Right lobe of liver (tissue), 6 donors: ENCODE data around the gene AVPR2. TPM values are rescaled to one million over a fixed set of nuclear protein-coding genes. Genes with fewer than 3 reads are reported as not detected.

Experiments used
- ATAC-seq, 4 donors: fragments of 200-7000 bp; cut with Tn5 transposase; one replicate each; pipeline ENCODE4 v1.9.1; 2020; ENCODE audit warnings: mild to moderate bottlenecking in 4 of 4, moderate library complexity in 4 of 4
- DNase-seq, 3 donors: peaks; one replicate each; pipeline ENCODE4 v3.0.0-alpha.2; 2020
- H3K27ac ChIP-seq, 3 donors: fragments of 200-600 bp; one replicate each; pipeline ENCODE4 v1.8.0; 2022
- H3K27me3 ChIP-seq, 2 donors: fragments of 200-600 bp; one replicate each; pipeline ENCODE4 v1.8.0; 2022
- H3K36me3 ChIP-seq, 4 donors: fragments of 200-600 bp; sonication (generic) in 1 of 4; one replicate each; pipeline versions ENCODE4 v1.5.1 to v1.8.0; 2017 to 2022; ENCODE audit warnings: control low read depth in 1 of 4
- H3K4me1 ChIP-seq, 4 donors: fragments of 200-600 bp; sonication (generic) in 1 of 4; one replicate each; pipeline versions ENCODE4 v1.5.1 to v1.8.0; 2017 to 2022; ENCODE audit warnings: control low read depth in 1 of 4
- H3K4me3 ChIP-seq, 3 donors: fragments of 200-600 bp; one replicate each; pipeline ENCODE4 v1.8.0; 2022
- H3K9me3 ChIP-seq, 4 donors: fragments of 200-600 bp; sonication (generic) in 1 of 4; one replicate each; pipeline versions ENCODE4 v1.5.1 to v1.8.0; 2017 to 2022; ENCODE audit warnings: control low read depth in 1 of 4
- POLR2A ChIP-seq: fragments of 450-650 bp; IDR thresholded peaks from one replicate; pipeline ENCODE4 v1.6.1; 2017; ENCODE audit warnings: antibody characterized with exemption, mild to moderate bottlenecking
- WGBS: methylation state at CpG from one replicate; pipeline ENCODE4 v1.1.6; 2018; ENCODE audit warnings: low coverage, low lambda C conversion rate; ENCODE audit not compliant: insufficient coverage; ENCODE audit errors: missing lambda C conversion rate; 5-methylcytosine and 5-hydroxymethylcytosine counted together
- intact Hi-C, 2 donors: fragments of 100-400 bp; cut with DNase I; formaldehyde crosslinking; loops; one replicate each; pipeline versions ENCODE4 v1.11.2 to v1.14.1; 2022
- total RNA-seq, 6 experiments: library from RNA; depleted of rRNA in 2 of 6; stranded (reverse); fragments of >200 nt in 2 of 6; fragmentation: NEBNext Ultra II Directional in 3 of 6; extraction: Animal tissue kit (Norgen Biotek cat#: 25700) in 3 of 6; gene quantifications; one replicate each; pipeline versions ENCODE4 v1.1.0 to v1.2.4, GENCODE V29; 2016 to 2023
- TF ChIP-seq, protein P1 (sequence below), 4 donors: fragments of 200-600 bp in 3 of 4; fragments of 450-650 bp in 1 of 4; IDR thresholded peaks; one replicate each; pipeline versions ENCODE4 v1.5.1 to v1.8.0; 2016 to 2022; ENCODE audit warnings: antibody characterized with exemption in 4 of 4, mild to moderate bottlenecking in 2 of 4
- donor health status: DM: no; HTN: yes; CAD: no.
- donor health status: DM: no; HTN: no; CAD: no.
- donor health status: DM: no; HTN: no; CAD: no.
- donor health status: DM: no; HTN: yes; CAD: no.
- donor health status: DM: no; HTN: yes; CAD: no.

Gene AVPR2
- total RNA-seq, 6 experiments from 2014 or later = 0.31 TPM; not detected in 5

DNA sequence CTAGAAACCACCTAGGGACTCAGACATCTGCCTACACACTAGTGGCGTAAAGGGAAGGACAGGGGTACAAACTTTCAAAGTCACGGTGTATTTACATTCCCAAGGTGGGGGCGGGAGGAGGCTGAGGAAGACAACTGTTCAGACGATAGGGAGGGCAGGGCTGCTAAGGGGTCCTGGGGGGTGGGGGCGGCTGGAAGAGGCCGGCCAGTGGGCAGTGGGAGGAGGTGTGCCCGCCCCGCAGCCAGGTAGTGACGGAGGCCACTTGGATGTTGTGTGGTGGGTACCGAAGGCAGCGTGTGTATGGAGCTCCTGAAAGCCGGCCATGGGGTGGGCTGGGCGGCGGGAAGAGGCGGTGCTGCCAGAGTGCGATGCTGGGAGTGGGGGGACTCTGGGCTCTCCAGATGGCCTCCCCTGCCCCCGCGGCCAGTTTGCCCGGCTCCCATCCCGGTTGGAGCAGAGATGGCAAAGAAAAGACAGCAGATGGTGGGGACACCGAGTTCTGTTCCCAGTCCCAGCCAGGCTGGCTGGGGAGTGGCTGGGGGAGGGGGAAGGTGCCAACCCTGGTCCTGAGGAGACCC, 42.7 kb upstream of the AVPR2 start:
- TF ChIP-seq, protein P1, sequence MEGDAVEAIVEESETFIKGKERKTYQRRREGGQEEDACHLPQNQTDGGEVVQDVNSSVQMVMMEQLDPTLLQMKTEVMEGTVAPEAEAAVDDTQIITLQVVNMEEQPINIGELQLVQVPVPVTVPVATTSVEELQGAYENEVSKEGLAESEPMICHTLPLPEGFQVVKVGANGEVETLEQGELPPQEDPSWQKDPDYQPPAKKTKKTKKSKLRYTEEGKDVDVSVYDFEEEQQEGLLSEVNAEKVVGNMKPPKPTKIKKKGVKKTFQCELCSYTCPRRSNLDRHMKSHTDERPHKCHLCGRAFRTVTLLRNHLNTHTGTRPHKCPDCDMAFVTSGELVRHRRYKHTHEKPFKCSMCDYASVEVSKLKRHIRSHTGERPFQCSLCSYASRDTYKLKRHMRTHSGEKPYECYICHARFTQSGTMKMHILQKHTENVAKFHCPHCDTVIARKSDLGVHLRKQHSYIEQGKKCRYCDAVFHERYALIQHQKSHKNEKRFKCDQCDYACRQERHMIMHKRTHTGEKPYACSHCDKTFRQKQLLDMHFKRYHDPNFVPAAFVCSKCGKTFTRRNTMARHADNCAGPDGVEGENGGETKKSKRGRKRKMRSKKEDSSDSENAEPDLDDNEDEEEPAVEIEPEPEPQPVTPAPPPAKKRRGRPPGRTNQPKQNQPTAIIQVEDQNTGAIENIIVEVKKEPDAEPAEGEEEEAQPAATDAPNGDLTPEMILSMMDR (IDR thresholded peaks at IDR 0.05) = no peak
- TF ChIP-seq POLR2A = no peak
- H3K9me3 ChIP-seq = no peaks in the 10 kb centered on the region
- intact Hi-C loops = no loop called here
- no peak overlapping the region for H3K27ac ChIP-seq
- no peaks in the 10 kb centered on the region for H3K36me3 ChIP-seq
- H3K4me1 ChIP-seq = no peaks in the 10 kb centered on the region
- ATAC-seq (no peak), DNase-seq (no peak)
- no peaks in the 10 kb centered on the region for H3K27me3 ChIP-seq
- 53% methylated on average over 10 of the region's 21 CpGs for WGBS
- H3K4me3 ChIP-seq = no peak overlapping the region

DNA sequence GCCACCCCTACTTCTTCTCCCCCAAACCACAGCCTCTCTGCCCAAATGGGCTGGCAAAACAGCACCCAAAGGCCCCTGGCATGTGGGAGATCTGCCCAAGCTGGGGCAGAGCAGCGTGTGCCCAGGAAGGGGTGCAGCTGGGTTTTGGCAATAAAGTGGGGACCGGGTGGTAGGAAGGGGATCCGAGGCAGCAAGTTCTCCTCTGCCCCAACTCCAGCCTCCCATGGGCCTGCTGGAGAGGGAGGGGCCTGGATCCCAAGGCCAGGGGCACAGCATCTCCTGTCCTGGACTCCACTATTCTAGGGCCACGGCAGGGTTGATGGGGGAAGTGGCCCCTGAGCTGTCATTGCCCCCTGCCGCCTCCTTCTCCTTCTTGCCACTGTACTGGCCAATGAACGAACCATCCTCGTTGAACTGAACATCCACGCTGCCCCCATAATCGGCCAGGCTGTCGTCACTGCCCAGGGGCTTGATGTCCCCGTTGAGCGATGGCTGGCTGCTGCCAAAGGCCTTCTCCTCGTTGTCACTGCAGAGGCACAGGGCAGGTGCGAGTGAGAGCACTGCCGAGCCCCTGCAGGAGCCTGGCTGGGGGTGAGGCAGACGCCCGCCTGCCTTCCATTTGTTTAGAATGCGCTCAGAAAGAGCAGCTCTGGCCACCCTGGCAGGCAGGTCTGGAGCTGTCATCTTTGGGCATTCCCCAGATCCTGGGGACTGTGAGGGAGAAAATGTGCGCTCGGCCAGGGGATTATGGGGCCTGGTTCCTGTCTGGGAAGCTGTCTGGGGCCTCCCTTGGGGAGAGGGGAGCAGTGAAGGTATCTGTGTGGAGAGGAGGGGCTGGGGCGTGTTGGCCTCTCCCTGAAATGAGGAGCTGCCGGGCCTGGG, 41.9 kb upstream of the AVPR2 start:
- 72% methylated on average over 6 of the region's 22 CpGs for WGBS
- DNase-seq = no peak
- Histone ChIP-seq H3K4me3 (no peak overlapping the region), H3K27me3 (no peaks in the 10 kb centered on the region), H3K9me3 (no peaks in the 10 kb centered on the region), H3K36me3 (no peaks in the 10 kb centered on the region), H3K4me1 (no peaks in the 10 kb centered on the region), H3K27ac (no peak overlapping the region)
- no peak for ATAC-seq
- intact Hi-C loops = no loop called here
- TF ChIP-seq, protein P1 (IDR thresholded peaks at IDR 0.05) = no peak
- TF ChIP-seq POLR2A = no peak

DNA sequence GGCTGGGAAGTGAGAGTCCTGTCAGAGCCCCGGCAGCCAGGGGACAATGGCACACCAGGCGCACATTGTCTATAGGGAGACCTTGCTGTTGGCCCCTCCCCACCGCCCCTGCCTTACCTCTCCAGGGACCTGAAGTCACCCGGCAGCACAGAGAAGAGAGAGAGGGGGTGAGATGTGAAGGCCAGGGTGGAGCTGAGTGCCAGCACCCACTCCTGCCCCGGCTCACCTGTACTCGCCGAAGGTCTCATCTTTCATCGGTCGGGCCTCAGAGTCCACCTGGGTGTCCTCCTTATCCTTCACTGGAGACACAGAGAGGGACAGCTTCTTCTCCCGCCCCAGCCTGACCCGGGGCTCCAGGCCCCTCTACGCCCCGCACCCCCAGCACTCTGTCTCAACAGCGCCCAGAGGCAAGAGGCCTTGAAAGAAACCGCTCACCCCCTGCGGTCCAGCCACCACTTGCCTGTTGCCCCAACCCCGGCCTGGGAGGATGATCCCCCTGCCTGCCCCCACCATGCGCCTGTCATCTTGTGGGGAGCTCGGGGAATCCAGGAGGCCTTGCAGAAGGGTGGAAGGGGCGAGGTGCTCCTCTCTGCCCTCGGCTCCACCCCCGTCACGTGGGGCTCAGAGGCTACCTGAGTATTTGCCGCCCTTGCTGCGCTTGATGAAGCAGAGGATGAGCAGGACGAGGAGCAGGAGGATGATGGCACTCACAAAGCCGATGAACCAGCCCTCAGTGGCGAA, 41.1 kb upstream of the AVPR2 start:
- DNase-seq (no peak), ATAC-seq (no peak)
- Histone ChIP-seq H3K4me1 (no peaks in the 10 kb centered on the region), H3K36me3 (no peaks in the 10 kb centered on the region), H3K9me3 (no peaks in the 10 kb centered on the region), H3K4me3 (no peak overlapping the region), H3K27me3 (no peaks in the 10 kb centered on the region), H3K27ac (no peak overlapping the region)
- TF ChIP-seq POLR2A = no peak
- TF ChIP-seq, protein P1 (IDR thresholded peaks at IDR 0.05) = no peak
- 66% methylated on average over 6 of the region's 28 CpGs for WGBS
- intact Hi-C loops = no loop called here

DNA sequence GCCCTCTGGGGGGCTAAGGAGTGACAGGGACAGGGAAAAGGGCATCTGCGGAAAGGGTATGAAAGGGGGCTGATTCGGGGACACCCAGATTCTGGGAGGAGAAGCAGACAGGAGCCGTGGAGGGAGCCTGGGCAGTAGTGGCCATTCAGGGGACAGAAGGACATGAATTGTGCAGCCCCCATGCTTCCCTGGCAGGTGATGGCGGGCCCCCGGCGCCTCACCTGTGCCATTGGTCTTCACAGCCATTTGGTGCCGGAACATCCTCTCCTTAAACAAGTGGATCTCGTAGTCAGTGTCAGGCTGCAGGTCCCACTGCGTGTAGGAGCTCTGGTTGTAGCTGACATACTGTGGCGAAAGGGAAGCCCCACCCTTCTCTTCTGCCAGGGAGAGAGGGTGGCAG, 40.4 kb upstream of the AVPR2 start:
- Histone ChIP-seq H3K9me3 (no peaks in the 10 kb centered on the region), H3K27me3 (no peaks in the 10 kb centered on the region), H3K4me3 (no peak overlapping the region), H3K36me3 (no peaks in the 10 kb centered on the region), H3K27ac (no peak overlapping the region), H3K4me1 (no peaks in the 10 kb centered on the region)
- TF ChIP-seq POLR2A = no peak
- TF ChIP-seq, protein P1 (IDR thresholded peaks at IDR 0.05) = no peak
- ATAC-seq (no peak), DNase-seq (no peak)
- intact Hi-C loops = no loop called here
- WGBS = 40% methylated on average over 3 of the region's 10 CpGs
